Thyroid gland (tissue), 4 donors: Measurements from ENCODE around the gene STAC2.

Source experiments
- POLR2A ChIP-seq, 2 donors: fragments of 450-650 bp; IDR thresholded peaks; one replicate each; pipeline ENCODE4 v1.6.1; 2017; ENCODE audit warnings: antibody characterized with exemption in 2 of 2, mild to moderate bottlenecking in 2 of 2, moderate library complexity in 1 of 2
- TF ChIP-seq, protein P1 (sequence below), 6 experiments: fragments of 200-600 bp in 3 of 6; fragments of 450-650 bp in 3 of 6; sonication (generic) in 3 of 6; IDR thresholded peaks; one replicate each; pipeline ENCODE4 v1.5.1; 2016 to 2019; ENCODE audit warnings: antibody characterized with exemption in 6 of 6, mild to moderate bottlenecking in 2 of 6, inconsistent platforms in 1 of 6, moderate library complexity in 1 of 6

DNA sequence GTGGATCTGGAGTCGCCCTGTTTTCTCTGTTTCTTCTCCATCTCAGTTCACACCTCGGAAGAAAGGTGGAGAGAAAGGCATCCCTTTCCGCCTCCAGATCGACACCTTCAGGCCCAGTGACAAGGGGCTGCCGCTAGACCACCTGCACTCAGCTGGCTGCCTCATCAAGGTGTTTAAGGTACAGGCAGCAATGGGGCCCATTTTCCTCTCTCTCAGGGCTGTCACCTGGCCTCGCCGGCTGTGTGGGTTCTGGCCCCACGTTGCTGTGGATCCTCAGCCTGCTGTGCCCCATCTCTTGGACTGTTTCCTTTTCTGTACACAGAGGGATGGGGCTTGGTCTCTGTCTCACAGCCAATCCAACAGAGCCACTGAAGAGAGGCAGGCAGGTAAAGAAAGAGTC, 17.4 kb upstream of the STAC2 start:
- TF ChIP-seq, protein P1, sequence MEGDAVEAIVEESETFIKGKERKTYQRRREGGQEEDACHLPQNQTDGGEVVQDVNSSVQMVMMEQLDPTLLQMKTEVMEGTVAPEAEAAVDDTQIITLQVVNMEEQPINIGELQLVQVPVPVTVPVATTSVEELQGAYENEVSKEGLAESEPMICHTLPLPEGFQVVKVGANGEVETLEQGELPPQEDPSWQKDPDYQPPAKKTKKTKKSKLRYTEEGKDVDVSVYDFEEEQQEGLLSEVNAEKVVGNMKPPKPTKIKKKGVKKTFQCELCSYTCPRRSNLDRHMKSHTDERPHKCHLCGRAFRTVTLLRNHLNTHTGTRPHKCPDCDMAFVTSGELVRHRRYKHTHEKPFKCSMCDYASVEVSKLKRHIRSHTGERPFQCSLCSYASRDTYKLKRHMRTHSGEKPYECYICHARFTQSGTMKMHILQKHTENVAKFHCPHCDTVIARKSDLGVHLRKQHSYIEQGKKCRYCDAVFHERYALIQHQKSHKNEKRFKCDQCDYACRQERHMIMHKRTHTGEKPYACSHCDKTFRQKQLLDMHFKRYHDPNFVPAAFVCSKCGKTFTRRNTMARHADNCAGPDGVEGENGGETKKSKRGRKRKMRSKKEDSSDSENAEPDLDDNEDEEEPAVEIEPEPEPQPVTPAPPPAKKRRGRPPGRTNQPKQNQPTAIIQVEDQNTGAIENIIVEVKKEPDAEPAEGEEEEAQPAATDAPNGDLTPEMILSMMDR (IDR thresholded peaks at IDR 0.05): no peak
- no peak for TF ChIP-seq POLR2A (IDR thresholded peaks at IDR 0.05)
